HCT116 (cell line): ENCODE results near the gene TADA3. TPM values are rescaled to one million over a fixed set of nuclear protein-coding genes. Genes with fewer than 3 reads are reported as not detected.

Experiments
- ATAC-seq: fragments of 200-7000 bp; cut with Tn5 transposase; 2 replicates; pipeline ENCODE4 v1.9.1; 2020; ENCODE audit warnings: mild to moderate bottlenecking, moderate library complexity
- BruUV-seq: library from RNA; stranded (reverse); fragments of 400-500 nt; replicated peaks from 2 replicates; lab custom pipeline; 2021; lab: Mats Ljungman, UMichigan
- CTCF ChIA-PET: fragments of 300-600 bp; sonication (Branson Sonifier 250); formaldehyde crosslinking; loops from one replicate; lab custom pipeline; 2021; ENCODE audit warnings: antibody characterized with exemption; lab: Charles Lee
- POLR2A ChIA-PET: fragments of 300-600, 350-600 bp; sonication (Branson Sonifier 250); formaldehyde crosslinking; loops from one replicate; lab custom pipeline; 2021; ENCODE audit warnings: antibody characterized with exemption; lab: Charles Lee
- RAD21 ChIA-PET, 2 experiments: fragments of 300-600 bp; sonication (Branson Sonifier 250); formaldehyde crosslinking; loops; one replicate each; lab custom pipeline; 2023; ENCODE audit warnings: low total read pairs in 2 of 2; ENCODE audit not compliant: uncharacterized antibody in 2 of 2, unreplicated experiment in 2 of 2, low non-redundant PET in 1 of 2; lab: Charles Lee
- DNase-seq: peaks from one replicate; pipeline ENCODE4 v3.0.0-alpha.2; 2010; ENCODE audit warnings: low read depth, low spot score
- H2AFZ ChIP-seq: fragments of 200-600 bp; shearing (Covaris generic), sonication (generic); 2 replicates; pipeline ENCODE4 v1.6.1; 2017; ENCODE audit warnings: low read depth, mixed run types, mixed read lengths, antibody characterized with exemption, low read length; ENCODE audit not compliant: poor library complexity, severe bottlenecking
- H3K27ac ChIP-seq: 2 replicates; pipeline ENCODE4 v1.5.1; 2012; ENCODE audit warnings: low read depth, low read length
- H3K27me3 ChIP-seq: fragments of 200-600 bp; sonication (generic); 2 replicates; pipeline ENCODE4 v1.6.1; 2016; ENCODE audit warnings: mixed run types, low read length, mixed read lengths; ENCODE audit not compliant: insufficient read depth
- H3K36me3 ChIP-seq, 2 experiments: fragments of 200-500 bp in 1 of 2; fragments of 200-600 bp in 1 of 2; sonication (Bioruptor generic) in 1 of 2; sonication (generic) in 1 of 2; 2 replicates each; pipeline versions ENCODE4 v1.5.1 to v1.6.1; 2014 to 2016; ENCODE audit warnings: low read length in 2 of 2, inconsistent platforms in 1 of 2, mixed read lengths in 1 of 2, mixed run types in 1 of 2; ENCODE audit not compliant: insufficient read depth in 2 of 2, control insufficient read depth in 1 of 2
- H3K4me1 ChIP-seq, 2 experiments: fragments of 200-600 bp in 1 of 2; sonication (generic) in 1 of 2; 2 replicates each; pipeline versions ENCODE4 v1.5.1 to v1.6.1; 2012 to 2017; ENCODE audit warnings: low read length in 2 of 2, inconsistent platforms in 1 of 2, mild to moderate bottlenecking in 1 of 2, mixed read lengths in 1 of 2, mixed run types in 1 of 2, moderate library complexity in 1 of 2; ENCODE audit not compliant: insufficient read depth in 2 of 2, control insufficient read depth in 1 of 2
- H3K4me2 ChIP-seq: fragments of 200-600 bp; sonication (generic); 2 replicates; pipeline ENCODE4 v1.6.1; 2017; ENCODE audit warnings: mixed run types, low read length, mixed read lengths
- H3K4me3 ChIP-seq, 2 experiments: fragments of 200-600 bp in 1 of 2; sonication (generic) in 1 of 2; replicated peaks in 1 of 2; 2 replicates each; pipeline ENCODE4 v1.5.1; 2011 to 2016; ENCODE audit warnings: low read length in 2 of 2, control low read depth in 1 of 2, low read depth in 1 of 2, mild to moderate bottlenecking in 1 of 2, mixed read lengths in 1 of 2, mixed run types in 1 of 2
- H3K79me2 ChIP-seq: fragments of 200-600 bp; sonication (generic); 2 replicates; pipeline ENCODE4 v1.6.1; 2017; ENCODE audit warnings: mild to moderate bottlenecking, mixed run types, low read length, moderate library complexity, mixed read lengths; ENCODE audit not compliant: insufficient read depth
- H3K9ac ChIP-seq: fragments of 200-600 bp; sonication (generic); 2 replicates; pipeline ENCODE4 v1.6.1; 2016; ENCODE audit warnings: low read length, mixed read lengths
- H3K9me2 ChIP-seq: fragments of 200-600 bp; sonication (generic), shearing (Covaris generic); 2 replicates; pipeline ENCODE4 v1.6.1; 2017; ENCODE audit warnings: mixed run types, mild to moderate bottlenecking, moderate library complexity; ENCODE audit not compliant: insufficient read depth
- H3K9me3 ChIP-seq, 2 experiments: fragments of 200-500 bp in 1 of 2; fragments of 200-600 bp in 1 of 2; sonication (Bioruptor generic) in 1 of 2; sonication (generic) in 1 of 2; 2 replicates each; pipeline ENCODE4 v1.6.1; 2014 to 2017; ENCODE audit warnings: low read length in 2 of 2, mixed read lengths in 2 of 2, inconsistent platforms in 1 of 2, low read depth in 1 of 2, mild to moderate bottlenecking in 1 of 2, mixed run types in 1 of 2, moderate library complexity in 1 of 2; ENCODE audit not compliant: control insufficient read depth in 1 of 2, insufficient read depth in 1 of 2
- H4K20me1 ChIP-seq: fragments of 200-600 bp; sonication (generic), shearing (Covaris generic); 2 replicates; pipeline ENCODE4 v1.6.1; 2017; ENCODE audit warnings: mixed run types, mild to moderate bottlenecking, moderate library complexity; ENCODE audit not compliant: insufficient read depth
- ATF3 ChIP-seq: IDR thresholded peaks from 2 replicates; pipeline ENCODE4 v1.6.1; 2012
- CBX3 ChIP-seq: IDR thresholded peaks from 2 replicates; pipeline ENCODE4 v1.6.1; 2012; ENCODE audit warnings: low read depth
- ELF1 ChIP-seq: IDR thresholded peaks from 2 replicates; pipeline ENCODE4 v1.6.1; 2012; ENCODE audit warnings: low read depth, borderline replicate concordance
- SP1 ChIP-seq: IDR thresholded peaks from 2 replicates; pipeline ENCODE4 v1.6.1; 2012; ENCODE audit warnings: low read depth
- SRF ChIP-seq: IDR thresholded peaks from 2 replicates; pipeline ENCODE4 v1.6.1; 2012; ENCODE audit warnings: low read depth
- TCF7L2 ChIP-seq: IDR thresholded peaks from 2 replicates; pipeline ENCODE4 v1.7.0; 2011; ENCODE audit warnings: borderline replicate concordance, inconsistent platforms; ENCODE audit not compliant: insufficient read depth, insufficient read length; ENCODE audit errors: extremely low read depth
- YY1 ChIP-seq: IDR thresholded peaks from 2 replicates; pipeline ENCODE4 v1.6.1; 2011; ENCODE audit warnings: low read length, low read depth, moderate library complexity, mild to moderate bottlenecking; ENCODE audit not compliant: insufficient replicate concordance; ENCODE audit errors: extremely low read depth
- ZNF274 ChIP-seq: fragments of 200-500 bp; sonication (Bioruptor generic); IDR thresholded peaks from 2 replicates; pipeline ENCODE4 v1.6.1; 2014; ENCODE audit warnings: mild to moderate bottlenecking, low read depth, low read length, inconsistent platforms
- intact Hi-C: fragments of 100-400 bp; cut with micrococcal nuclease; formaldehyde crosslinking; loops from 2 replicates; pipeline ENCODE4 v1.10.0; 2022
- total RNA-seq: library from RNA; stranded (reverse); gene quantifications from one replicate; pipeline ENCODE4 v1.2.1, GENCODE V29; 2021; ENCODE audit not compliant: unreplicated experiment

Gene TADA3
- total RNA-seq, 1 experiment from 2014 or later, result 72.0 TPM

GRCh38 chr3:9768141-9768775, 24.0 kb downstream of the TADA3 start:
- POLR2A ChIA-PET, result no interaction called here
- CTCF ChIA-PET, result no interaction called here
- Histone ChIP-seq H3K9me2 (no peaks in the 10 kb centered on the region), H3K9ac (peak overlapping the region; percentile 86; the same call in 1 of the 2 replicates), H3K4me1 (peaks cover 4 to 24% of the 10 kb centered on the region in 2 experiments), H3K4me3 (peak overlapping the region in 1 of 2 experiments; percentile 73; a peak in 1 of 4 replicates), H3K4me2 (peak overlapping the region; percentile 97), H3K27ac (no peak overlapping the region), H3K36me3 (0 out of 4 replicates have a peak, but pooled peaks cover 0 to 4% of the 10 kb centered on the region in 2 experiments), H3K79me2 (peaks cover 7% of the 10 kb centered on the region; the same call in 1 of the 2 replicates), H2AFZ (no peak overlapping the region), H4K20me1 (no peaks in the 10 kb centered on the region), H3K9me3 (no peaks in the 10 kb centered on the region), H3K27me3 (no peaks in the 10 kb centered on the region)
- ATAC-seq, result no peak
- BruUV-seq, result no TSS peak
- intact Hi-C loops, result no loop called here
- DNase-seq, result no peak
- RAD21 ChIA-PET, result no interaction called here
- TF ChIP-seq ATF3, result no peak
- TF ChIP-seq SRF, result no peak
- no peak for TF ChIP-seq YY1
- TF ChIP-seq SP1, result no peak
- TF ChIP-seq CBX3, result no peak
- TF ChIP-seq ELF1, result no peak
- no peak for TF ChIP-seq TCF7L2

DNA sequence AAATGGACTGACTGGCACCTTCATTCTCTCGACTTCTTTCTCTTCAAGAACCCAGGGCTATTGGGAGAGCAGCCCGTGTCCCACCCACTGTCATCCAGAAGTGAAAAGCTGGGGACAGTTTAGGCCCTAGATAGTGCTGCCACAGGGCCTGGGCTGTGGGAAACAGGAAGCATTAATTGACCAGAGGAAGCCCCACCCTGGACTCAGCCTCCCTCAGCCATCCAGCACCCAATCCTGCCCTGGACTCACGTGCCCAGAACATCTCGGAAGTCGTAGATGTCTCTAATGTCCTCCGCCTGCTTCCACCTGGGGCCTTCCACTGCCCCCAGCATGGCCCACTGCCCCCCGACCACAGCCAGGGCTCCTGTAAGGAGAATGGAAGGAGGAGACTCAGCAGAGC, 24.9 kb downstream of the TADA3 start:
- no peak overlapping the region for H2AFZ ChIP-seq
- DNase-seq (no peak), ATAC-seq (no peak)
- no peaks in the 10 kb centered on the region for H3K9me2 ChIP-seq
- peaks cover 0 to 7% of the 10 kb centered on the region in 2 experiments; a peak in 1 of 4 replicates for H3K36me3 ChIP-seq
- TF ChIP-seq ZNF274, result no peak
- no peak for TF ChIP-seq TCF7L2
- TF ChIP-seq CBX3, result no peak
- BruUV-seq, result no TSS peak
- H3K4me2 ChIP-seq, result no peak overlapping the region
- no peak overlapping the region for H3K9ac ChIP-seq
- H3K9me3 ChIP-seq, result no peaks in the 10 kb centered on the region
- no peak overlapping the region for H3K4me3 ChIP-seq
- peaks cover 7% of the 10 kb centered on the region; the same call in 1 of the 2 replicates for H3K79me2 ChIP-seq
- H4K20me1 ChIP-seq, result no peaks in the 10 kb centered on the region
- intact Hi-C loops, result no loop called here
- H3K27me3 ChIP-seq, result no peaks in the 10 kb centered on the region
- peaks cover 4 to 24% of the 10 kb centered on the region in 2 experiments for H3K4me1 ChIP-seq
- ChIA-PET POLR2A (no interaction called here), CTCF (no interaction called here), RAD21 (no interaction called here)
- H3K27ac ChIP-seq, result no peak overlapping the region
